Loucy (cell line): ENCODE data around the gene SGMS1.

Source experiments
- H2AFZ ChIP-seq: fragments of 200-600 bp; sonication (generic); 2 replicates; pipeline ENCODE4 v1.6.0; 2016; ENCODE audit warnings: antibody characterized with exemption, mild to moderate bottlenecking, low read length, moderate library complexity
- H3F3A ChIP-seq: fragments of 200-600 bp; 2 replicates; pipeline ENCODE4 v1.6.0; 2016; ENCODE audit warnings: antibody characterized with exemption, low read depth, mild to moderate bottlenecking
- H3K27me3 ChIP-seq: fragments of 200-600 bp; sonication (generic); 2 replicates; pipeline ENCODE4 v1.6.1; 2014; ENCODE audit warnings: low read length, mild to moderate bottlenecking; ENCODE audit not compliant: insufficient read depth, poor library complexity, severe bottlenecking
- H3K36me3 ChIP-seq: fragments of 200-600 bp; sonication (generic); 2 replicates; pipeline ENCODE4 v1.6.1; 2016; ENCODE audit warnings: low read length; ENCODE audit not compliant: insufficient read depth
- H3K4me1 ChIP-seq: fragments of 200-600 bp; sonication (generic); 2 replicates; pipeline ENCODE4 v1.5.1; 2014; ENCODE audit warnings: low read length, mild to moderate bottlenecking; ENCODE audit not compliant: insufficient read depth, poor library complexity, severe bottlenecking
- H3K4me2 ChIP-seq: fragments of 200-600 bp; sonication (generic); 2 replicates; pipeline ENCODE4 v1.6.0; 2014; ENCODE audit warnings: antibody characterized with exemption, low read length, low read depth, mild to moderate bottlenecking; ENCODE audit not compliant: poor library complexity, severe bottlenecking
- H3K4me3 ChIP-seq: fragments of 200-600 bp; sonication (generic); 2 replicates; pipeline ENCODE4 v1.5.1; 2014; ENCODE audit warnings: low read length, mild to moderate bottlenecking, mixed read lengths; ENCODE audit not compliant: poor library complexity, severe bottlenecking
- H3K79me2 ChIP-seq: fragments of 200-600 bp; sonication (generic); 2 replicates; pipeline ENCODE4 v1.6.1; 2014; ENCODE audit warnings: low read length; ENCODE audit not compliant: insufficient read depth
- H3K9ac ChIP-seq: fragments of 200-600 bp; sonication (generic); 2 replicates; pipeline ENCODE4 v1.6.0; 2014; ENCODE audit warnings: mild to moderate bottlenecking, low read depth, low read length, moderate library complexity; ENCODE audit not compliant: poor library complexity, severe bottlenecking
- H3K9me2 ChIP-seq: fragments of 200-600 bp; sonication (generic); replicated peaks from 2 replicates; pipeline ENCODE4 v1.6.1; 2016; ENCODE audit warnings: low read depth, low read length, mixed read lengths
- H3K9me3 ChIP-seq: fragments of 200-600 bp; sonication (generic); 2 replicates; pipeline ENCODE4 v1.6.1; 2014; ENCODE audit warnings: mild to moderate bottlenecking, antibody characterized with exemption, low read length, low read depth; ENCODE audit not compliant: insufficient read depth
- H4K20me1 ChIP-seq: fragments of 200-600 bp; sonication (generic); 2 replicates; pipeline ENCODE4 v1.6.0; 2014; ENCODE audit warnings: antibody characterized with exemption, low read length, mild to moderate bottlenecking; ENCODE audit not compliant: insufficient read depth, poor library complexity, severe bottlenecking
- EZH2phosphoT487 ChIP-seq: fragments of 200-600 bp; IDR thresholded peaks from 2 replicates; pipeline ENCODE4 v1.6.1; 2018; ENCODE audit warnings: antibody characterized with exemption, mild to moderate bottlenecking, moderate library complexity, borderline replicate concordance
- TF ChIP-seq, protein P1 (sequence below): fragments of 200-600 bp; sonication (generic); conservative IDR thresholded peaks from 2 replicates; pipeline ENCODE4 v1.5.1; 2014; ENCODE audit warnings: mild to moderate bottlenecking, antibody characterized with exemption, low read length

The SGMS1 gene

DNA sequence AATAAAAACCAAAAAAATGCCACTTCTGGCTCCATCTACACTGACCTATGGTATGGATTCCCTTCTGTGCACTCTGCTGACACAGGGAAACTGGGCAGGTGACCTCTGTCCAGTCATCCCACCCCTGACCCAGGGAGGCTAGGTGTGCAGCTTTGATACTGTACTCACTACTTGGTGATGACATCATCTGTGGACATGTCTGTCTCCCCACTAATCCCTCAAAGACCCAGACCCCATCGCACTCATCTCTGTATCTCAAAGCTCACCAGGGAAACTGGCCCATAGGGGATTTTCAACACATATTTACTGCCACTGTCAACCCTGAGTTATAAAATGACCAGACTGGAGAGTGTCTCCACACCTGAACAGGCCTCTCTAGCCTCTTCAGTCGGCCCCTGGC is 10.6 kb downstream of the SGMS1 start:
- no peaks in the 10 kb centered on the region for H3K9me2 ChIP-seq

GRCh38 chr10:50610368-50610767 is 13.4 kb downstream of the SGMS1 start:
- Histone ChIP-seq H3K4me3 (no peak overlapping the region), H4K20me1 (no peaks in the 10 kb centered on the region), H2AFZ (no peak overlapping the region), H3K9me3 (no peaks in the 10 kb centered on the region), H3K4me2 (no peak overlapping the region), H3F3A (no peaks in the 10 kb centered on the region), H3K4me1 (peaks cover 14% of the 10 kb centered on the region), H3K9ac (no peak overlapping the region), H3K27me3 (no peaks in the 10 kb centered on the region), H3K9me2 (no peaks in the 10 kb centered on the region), H3K79me2 (no peaks in the 10 kb centered on the region; the same call in 1 of the 2 replicates), H3K36me3 (no peaks in the 10 kb centered on the region)
- TF ChIP-seq, protein P1, sequence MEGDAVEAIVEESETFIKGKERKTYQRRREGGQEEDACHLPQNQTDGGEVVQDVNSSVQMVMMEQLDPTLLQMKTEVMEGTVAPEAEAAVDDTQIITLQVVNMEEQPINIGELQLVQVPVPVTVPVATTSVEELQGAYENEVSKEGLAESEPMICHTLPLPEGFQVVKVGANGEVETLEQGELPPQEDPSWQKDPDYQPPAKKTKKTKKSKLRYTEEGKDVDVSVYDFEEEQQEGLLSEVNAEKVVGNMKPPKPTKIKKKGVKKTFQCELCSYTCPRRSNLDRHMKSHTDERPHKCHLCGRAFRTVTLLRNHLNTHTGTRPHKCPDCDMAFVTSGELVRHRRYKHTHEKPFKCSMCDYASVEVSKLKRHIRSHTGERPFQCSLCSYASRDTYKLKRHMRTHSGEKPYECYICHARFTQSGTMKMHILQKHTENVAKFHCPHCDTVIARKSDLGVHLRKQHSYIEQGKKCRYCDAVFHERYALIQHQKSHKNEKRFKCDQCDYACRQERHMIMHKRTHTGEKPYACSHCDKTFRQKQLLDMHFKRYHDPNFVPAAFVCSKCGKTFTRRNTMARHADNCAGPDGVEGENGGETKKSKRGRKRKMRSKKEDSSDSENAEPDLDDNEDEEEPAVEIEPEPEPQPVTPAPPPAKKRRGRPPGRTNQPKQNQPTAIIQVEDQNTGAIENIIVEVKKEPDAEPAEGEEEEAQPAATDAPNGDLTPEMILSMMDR: no peak
- no peak for TF ChIP-seq EZH2phosphoT487

More for the DNA sequence above, 10.6 kb downstream of the SGMS1 start:
- no peaks in the 10 kb centered on the region for H3K27me3 ChIP-seq
- H3K36me3 ChIP-seq: no peaks in the 10 kb centered on the region
- no peaks in the 10 kb centered on the region; the same call in 1 of the 2 replicates for H3K79me2 ChIP-seq
- no peaks in the 10 kb centered on the region for H3K9me3 ChIP-seq
- no peaks in the 10 kb centered on the region for H3F3A ChIP-seq
- no peaks in the 10 kb centered on the region for H4K20me1 ChIP-seq
- H3K4me2 ChIP-seq: no peak overlapping the region
- peaks cover 3% of the 10 kb centered on the region for H3K4me1 ChIP-seq
- TF ChIP-seq, protein P1: no peak
- TF ChIP-seq EZH2phosphoT487: no peak
- no peak overlapping the region for H2AFZ ChIP-seq
- H3K9ac ChIP-seq: no peak overlapping the region
- H3K4me3 ChIP-seq: no peak overlapping the region

DNA sequence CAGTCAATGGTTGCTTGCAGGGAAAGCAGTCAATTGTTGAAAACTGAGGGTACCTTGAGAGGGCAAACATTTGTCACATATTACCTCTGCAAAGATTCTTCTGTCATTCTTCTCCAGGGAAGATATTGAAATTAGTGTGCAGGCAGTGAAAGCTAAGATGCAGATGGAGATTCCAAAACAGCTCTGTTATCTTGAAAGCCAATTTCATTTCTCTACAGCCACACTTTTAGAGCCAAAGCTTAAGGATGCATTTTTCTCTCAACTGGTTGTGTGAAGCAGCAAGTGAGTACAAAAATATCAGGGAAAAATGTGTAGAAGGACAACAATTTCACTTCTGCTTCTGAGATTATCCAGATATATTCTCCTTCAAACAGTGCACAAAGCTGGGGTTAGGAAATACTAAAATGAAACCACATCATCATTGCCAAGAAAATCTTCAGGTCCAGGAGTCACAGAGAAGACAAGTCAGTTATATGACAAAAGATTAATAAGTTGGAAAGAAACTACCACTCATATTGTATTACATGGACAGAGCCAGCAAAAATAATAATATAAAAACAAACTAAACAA is 16.3 kb downstream of the SGMS1 start:
- Histone ChIP-seq H3K79me2 (0 out of 2 replicates have a peak, but pooled peaks cover 4% of the 10 kb centered on the region), H3K4me3 (no peak overlapping the region), H3K27me3 (no peaks in the 10 kb centered on the region), H3F3A (no peaks in the 10 kb centered on the region), H3K9ac (no peak overlapping the region), H2AFZ (no peak overlapping the region), H3K4me2 (peak overlapping the region; percentile 28), H4K20me1 (no peaks in the 10 kb centered on the region), H3K9me2 (no peaks in the 10 kb centered on the region), H3K9me3 (no peaks in the 10 kb centered on the region), H3K36me3 (no peaks in the 10 kb centered on the region), H3K4me1 (peaks cover 43% of the 10 kb centered on the region)
- TF ChIP-seq, protein P1: no peak
- TF ChIP-seq EZH2phosphoT487: no peak
